HG02852 (cell line): ENCODE results near the gene BRPF1.

Source experiments
- ATAC-seq: cut with Tn5 transposase; IDR thresholded peaks from one replicate; pipeline ENCODE4 v1.9.1; 2021; ENCODE audit warnings: mild to moderate bottlenecking, moderate library complexity; ENCODE audit not compliant: unreplicated experiment

The BRPF1 gene

GRCh38 chr3:9731206-9732079 lies at the start of gene BRPF1:
TSS of gene BRPF1 (plus strand) at chr3:9731735. CDS start at chr3:9734141, 2,406 bp downstream.
- peak; percentile 95 for ATAC-seq

DNA sequence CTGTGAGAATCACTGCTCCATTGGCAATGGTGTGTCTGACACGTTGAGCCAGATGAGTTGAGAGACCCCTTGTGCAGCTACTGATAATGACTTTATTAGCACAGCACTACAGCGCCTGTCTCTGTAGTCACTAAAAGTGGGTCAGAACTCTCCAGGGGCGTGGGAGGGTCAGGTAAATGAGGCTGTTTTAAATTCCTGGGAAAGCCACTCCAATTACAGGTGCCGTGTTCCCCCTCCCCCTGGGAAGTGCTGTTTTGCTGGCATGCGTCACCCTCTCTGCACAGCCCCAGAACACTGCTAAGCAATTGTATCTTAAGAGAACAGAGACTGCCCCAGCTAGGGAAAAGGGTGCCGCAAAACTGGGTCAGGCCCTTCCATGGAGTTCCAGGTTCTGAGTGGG lies 49.4 kb upstream of the BRPF1 start:
- no peak for ATAC-seq

GRCh38 chr3:9683426-9683825 lies 48.1 kb upstream of the BRPF1 start:
- ATAC-seq = no peak

GRCh38 chr3:9685216-9686049 lies 46.1 kb upstream of the BRPF1 start:
- ATAC-seq = no peak

- ATAC-seq = no peak
Observed at GRCh38 chr3:9686050-9686550, 45.4 kb upstream of the BRPF1 start.

DNA sequence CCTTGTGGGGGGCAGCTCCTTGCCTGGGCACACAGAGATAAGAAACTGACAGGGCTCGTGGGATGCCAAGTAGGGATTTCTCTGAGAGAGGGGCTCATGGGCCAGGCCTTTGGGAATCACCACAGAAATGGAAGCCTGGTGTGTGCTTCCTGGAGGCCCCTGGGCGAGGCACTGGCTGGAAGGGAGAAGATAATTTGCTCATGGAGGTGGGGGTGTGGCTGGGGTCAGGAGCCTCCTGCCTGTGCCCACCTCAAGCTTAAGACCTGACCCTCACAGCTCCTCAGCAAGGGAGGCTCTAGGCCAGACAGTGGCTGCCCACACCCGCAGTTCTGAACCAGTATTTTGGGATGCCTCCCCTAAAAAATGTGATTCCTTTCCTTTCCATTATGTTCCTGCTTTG lies 44.8 kb upstream of the BRPF1 start:
- ATAC-seq = no peak

- no peak for ATAC-seq
Observed at GRCh38 chr3:9687514-9687913, 44.0 kb upstream of the BRPF1 start.

DNA sequence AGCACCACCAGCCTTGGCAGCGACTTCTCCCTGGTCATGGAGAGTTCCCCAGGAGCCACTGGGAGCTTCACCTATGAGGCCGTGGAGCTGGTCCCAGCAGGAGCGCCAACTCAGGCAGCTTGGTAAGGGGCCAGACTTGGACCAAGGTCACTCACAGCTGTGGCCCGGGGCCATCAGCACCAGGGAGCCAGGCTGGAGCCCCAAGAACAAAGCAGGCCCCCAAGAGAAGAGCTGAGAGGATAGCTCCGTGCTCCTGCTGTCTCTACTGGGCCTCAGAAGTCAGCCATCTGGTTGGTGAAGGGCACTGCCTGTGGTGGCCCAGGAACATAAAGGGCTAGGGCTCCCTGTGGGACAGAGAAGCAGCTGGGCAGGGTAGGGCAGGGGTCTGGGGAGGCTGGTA lies 42.6 kb upstream of the BRPF1 start:
- ATAC-seq = no peak

DNA sequence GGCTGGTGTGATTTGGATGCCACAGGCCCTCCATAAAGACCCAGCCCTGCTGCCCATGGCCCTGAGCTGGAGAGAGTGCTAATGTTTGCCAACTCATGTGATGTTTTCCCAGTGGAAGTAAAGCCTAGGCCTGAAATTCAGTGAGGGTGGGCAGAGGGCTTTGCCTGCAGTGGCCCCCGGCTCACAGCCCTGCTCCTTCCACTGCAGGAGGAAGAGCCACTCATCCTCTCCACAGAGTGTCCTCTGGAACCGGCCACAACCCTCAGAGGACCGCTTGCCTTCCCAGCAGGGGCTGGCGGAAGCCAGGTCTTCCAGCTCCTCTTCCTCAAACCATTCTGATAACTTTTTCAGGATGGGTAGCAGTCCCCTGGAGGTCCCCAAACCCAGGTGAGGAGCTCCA lies 41.8 kb upstream of the BRPF1 start:
- ATAC-seq = no peak

DNA sequence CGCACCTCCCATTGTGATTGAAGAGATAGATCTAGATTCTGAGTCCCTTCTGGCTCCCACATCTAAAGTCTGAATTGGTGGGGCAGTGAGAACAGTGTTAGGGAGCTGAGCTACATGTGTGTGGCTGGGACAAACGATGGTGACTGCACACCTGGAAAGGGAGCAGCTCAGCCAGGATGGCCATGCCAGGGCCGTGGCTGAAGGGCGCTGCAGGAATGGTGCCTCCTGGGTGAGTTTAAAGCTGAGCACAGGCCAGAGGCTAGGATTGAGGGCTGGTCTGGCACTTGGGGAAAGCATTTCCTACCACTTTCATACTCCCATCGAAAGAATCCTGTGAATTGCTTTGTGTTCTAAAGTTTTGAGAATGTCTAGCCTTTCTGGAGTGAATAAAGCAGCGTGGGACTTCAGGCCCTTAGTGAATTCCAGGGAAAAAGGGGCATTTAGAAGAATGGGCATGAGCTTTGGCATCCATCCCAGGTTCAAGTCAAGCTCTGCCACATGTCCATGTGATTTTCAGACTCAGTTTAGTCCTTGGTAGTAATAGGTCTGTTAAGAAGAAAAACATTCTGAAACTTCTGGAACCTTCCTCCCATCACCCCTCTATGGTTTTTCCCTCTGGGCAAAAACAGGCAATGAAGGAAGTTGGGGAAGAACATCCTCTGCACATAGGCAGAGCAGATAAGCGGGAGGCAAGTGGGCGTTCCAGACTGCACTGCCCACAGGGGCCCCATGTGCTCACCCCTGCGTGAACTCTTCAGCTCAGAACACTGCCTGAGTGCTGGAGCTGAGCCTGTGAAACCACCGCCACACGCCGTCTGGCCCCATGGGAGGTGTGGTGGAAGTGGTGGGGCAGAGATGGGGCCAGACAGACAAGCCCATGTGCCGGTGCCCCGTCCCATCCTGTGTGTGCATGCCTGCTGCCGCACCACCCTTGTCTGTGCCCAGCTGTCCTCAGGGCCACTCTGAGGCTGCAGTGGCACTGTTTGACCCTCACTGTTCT lies 40.8 kb upstream of the BRPF1 start:
- ATAC-seq = peak; percentile 82

- no peak for ATAC-seq
Observed at GRCh38 chr3:9691636-9692035, 39.9 kb upstream of the BRPF1 start.

GRCh38 chr3:9692416-9692815 lies 39.1 kb upstream of the BRPF1 start:
- no peak for ATAC-seq

DNA sequence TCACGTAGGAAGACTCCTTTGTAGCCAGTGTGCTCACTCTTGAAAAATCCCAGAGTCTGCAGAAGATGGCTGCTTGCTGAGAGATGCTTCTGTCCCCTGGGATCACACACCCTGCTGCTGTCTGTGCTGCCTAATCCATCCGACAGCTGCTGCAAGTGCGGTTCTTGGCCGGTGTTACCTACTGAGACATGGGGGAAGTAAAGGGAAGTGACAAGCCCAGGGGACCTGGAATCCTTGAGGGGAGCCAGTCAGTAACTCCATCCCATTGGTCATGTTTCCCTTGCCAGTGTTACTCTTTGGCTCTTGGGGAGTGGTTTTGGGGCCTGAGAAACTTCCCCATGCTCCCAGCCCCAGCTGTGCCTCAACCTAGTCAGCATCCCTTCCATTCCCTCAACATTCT lies 36.2 kb upstream of the BRPF1 start:
- ATAC-seq = no peak

DNA sequence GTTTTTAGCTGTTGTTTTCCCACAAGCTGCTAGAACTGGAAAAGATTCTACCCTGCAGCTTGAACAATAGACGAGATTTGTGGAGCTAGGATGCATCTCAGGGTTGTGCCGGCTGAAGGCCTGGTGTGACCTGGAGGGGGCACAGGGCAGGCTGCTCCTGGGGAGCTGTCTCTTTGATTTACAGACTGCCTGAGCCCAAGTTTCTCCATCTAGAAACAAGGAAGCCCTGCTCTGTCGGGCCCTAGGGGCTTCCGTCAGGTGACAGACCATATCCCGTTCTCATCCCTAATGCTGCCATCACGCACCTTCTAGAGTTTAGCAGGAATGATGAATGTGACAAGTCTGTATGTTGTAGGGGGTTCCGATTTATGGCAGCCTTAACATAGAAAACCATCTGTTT lies 35.8 kb upstream of the BRPF1 start:
- ATAC-seq = no peak

- ATAC-seq = no peak
Observed at GRCh38 chr3:9696480-9697220, 34.9 kb upstream of the BRPF1 start.

GRCh38 chr3:9697892-9698291 lies 33.6 kb upstream of the BRPF1 start:
- ATAC-seq = no peak

- ATAC-seq = no peak
Observed at GRCh38 chr3:9698293-9698692, 33.2 kb upstream of the BRPF1 start.

- ATAC-seq = no peak
Observed at GRCh38 chr3:9700536-9700935, 31.0 kb upstream of the BRPF1 start.

DNA sequence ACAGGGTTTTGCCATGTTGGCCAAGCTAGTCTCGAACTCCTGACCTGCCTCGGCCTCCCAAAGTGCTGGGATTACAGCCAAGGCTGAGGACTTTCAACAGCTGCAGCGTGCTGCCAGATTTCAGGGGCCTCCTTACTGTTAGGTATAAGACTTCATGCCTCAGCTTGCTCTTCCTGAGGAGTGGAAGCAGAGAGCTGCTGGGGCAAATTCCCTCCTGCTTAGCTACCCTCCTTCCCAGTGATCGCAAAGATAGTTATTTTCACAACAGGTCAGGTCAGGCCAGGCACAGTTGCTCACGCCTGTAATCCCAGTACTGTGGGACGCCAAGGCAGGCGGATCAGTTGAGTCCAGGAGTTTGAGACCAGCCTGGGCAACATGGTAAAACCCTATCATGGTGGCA lies 30.5 kb upstream of the BRPF1 start:
- no peak for ATAC-seq

DNA sequence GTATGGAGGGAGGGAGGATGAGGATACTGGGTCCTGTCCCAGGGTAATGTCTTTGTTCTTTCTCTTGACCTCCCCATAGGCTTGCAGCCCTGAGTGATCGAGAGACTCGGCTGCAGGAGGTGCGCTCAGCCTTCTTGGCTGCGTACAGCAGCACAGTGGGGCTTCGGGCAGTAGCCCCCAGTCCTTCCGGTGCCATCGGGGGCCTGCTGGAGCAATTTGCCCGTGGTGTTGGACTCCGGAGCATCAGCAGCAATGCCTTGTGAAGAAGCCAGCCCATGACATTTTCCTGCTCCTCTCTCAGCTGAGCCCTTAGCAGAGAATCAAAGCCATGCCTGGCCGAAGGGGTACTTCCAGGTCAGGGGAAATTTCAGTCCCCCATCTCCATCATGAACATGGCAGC lies 29.8 kb upstream of the BRPF1 start:
- ATAC-seq = no peak
